ENCODE results near the gene JMJD8. TPM values are rescaled to one million over a fixed set of nuclear protein-coding genes. Genes with fewer than 3 reads are reported as not detected.

JMJD8 gene
- total RNA-seq, 1 donor from 2014 or later: 158 TPM

DNA sequence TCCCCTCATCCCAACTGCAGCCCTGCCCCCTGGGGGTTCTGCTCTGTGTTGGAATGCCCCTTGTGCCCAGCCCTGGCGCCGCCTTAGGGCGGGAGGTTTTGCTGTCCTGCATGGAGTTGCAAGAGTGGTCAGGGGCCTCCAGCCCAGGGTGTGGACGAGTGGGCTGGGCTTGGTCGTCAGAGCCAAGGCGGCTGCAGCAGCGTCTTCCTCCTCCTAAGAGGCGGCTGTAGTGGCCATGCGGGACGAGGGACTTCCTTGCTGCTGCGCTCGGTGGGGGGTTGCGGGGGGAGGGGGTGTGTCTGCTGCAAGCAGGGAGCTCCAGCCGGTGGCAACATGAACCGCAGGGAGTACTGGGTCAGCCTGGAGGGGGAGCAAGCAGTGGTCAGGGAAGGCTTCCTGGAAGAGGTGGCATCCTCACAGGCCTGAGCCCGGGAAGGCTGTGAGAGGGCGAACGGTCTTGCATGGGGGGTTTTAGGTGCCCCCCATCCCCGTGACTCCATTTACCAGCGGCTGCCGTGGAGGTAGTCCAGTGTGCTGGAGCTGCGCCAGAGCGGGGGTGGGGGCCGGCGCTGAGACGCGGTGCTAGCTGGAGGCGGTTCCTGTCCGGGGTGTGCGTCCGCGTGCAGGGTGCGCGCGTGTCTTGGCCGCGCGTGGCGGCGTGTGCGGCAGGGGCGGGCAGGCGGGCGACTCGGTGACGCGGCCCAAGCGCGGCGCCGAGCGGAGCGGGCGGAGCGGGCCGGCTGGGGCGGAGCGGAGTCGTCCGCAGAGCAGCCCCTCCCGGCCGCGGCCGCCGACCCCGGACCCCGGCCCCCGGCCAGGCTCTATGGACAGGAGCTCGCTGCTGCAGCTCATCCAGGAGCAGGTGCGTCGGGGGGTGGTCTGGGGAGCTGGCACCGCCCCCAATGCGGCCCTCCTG lies 8.9 kb downstream of the JMJD8 start, which contains the start of gene RHBDL1:
RHBDL1 (plus strand) TSS at position 704 of the 916 bp plus-strand sequence; CDS start at position 824, 120 bp downstream.
- TF ChIP-seq, protein P1, sequence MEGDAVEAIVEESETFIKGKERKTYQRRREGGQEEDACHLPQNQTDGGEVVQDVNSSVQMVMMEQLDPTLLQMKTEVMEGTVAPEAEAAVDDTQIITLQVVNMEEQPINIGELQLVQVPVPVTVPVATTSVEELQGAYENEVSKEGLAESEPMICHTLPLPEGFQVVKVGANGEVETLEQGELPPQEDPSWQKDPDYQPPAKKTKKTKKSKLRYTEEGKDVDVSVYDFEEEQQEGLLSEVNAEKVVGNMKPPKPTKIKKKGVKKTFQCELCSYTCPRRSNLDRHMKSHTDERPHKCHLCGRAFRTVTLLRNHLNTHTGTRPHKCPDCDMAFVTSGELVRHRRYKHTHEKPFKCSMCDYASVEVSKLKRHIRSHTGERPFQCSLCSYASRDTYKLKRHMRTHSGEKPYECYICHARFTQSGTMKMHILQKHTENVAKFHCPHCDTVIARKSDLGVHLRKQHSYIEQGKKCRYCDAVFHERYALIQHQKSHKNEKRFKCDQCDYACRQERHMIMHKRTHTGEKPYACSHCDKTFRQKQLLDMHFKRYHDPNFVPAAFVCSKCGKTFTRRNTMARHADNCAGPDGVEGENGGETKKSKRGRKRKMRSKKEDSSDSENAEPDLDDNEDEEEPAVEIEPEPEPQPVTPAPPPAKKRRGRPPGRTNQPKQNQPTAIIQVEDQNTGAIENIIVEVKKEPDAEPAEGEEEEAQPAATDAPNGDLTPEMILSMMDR (IDR thresholded peaks at IDR 0.05): no peak
- peaks cover 0 to 7% of the 10 kb centered on the region in 2 donors for H3K4me1 ChIP-seq
- intact Hi-C loops (cut with DNase I): no loop called here

DNA sequence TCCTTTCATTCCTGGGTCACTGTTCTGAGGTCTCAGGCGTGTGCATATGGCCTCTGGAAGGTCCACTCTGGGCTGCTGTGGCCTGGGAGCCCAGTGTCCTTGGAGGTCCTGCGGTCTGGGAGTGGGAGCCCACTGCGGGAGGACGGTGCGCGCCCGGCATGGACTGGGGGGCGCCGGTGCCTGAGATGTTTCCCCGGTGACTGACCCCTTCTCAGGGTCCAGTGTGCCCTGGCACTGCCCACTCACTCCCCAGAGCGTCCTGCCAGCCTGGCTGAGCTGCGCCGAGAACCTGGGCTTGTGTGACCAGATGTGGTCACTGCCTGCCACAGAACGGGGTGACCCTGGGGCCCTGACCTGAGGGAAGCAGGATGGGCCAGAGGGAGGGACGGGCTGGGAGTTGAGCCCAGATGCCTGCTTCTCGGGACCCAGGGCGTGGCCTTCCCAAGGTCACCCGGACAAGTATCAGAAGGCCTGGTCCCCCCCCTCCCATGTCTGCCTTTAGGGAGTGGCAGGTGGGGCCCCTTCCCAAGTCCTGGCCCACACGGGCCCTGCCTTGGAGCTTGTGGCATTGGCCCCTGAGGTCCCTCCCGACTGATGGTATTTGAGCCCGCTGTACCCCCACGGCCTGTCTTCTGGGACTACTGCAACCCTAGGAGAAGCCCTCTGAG lies 9.8 kb downstream of the JMJD8 start:
- H3K4me1 ChIP-seq: peaks cover 0 to 7% of the 10 kb centered on the region in 2 donors
- H3K27ac ChIP-seq: no peak overlapping the region
- H3K36me3 ChIP-seq: peaks cover 44 to 45% of the 10 kb centered on the region in 2 donors
- no peaks in the 10 kb centered on the region for H3K9me3 ChIP-seq
- TF ChIP-seq, protein P1 (IDR thresholded peaks at IDR 0.05): no peak
- H3K4me3 ChIP-seq: no peak overlapping the region
- no peak for DNase-seq (ENCODE audit: low spot score in 2 of 2)
- no peaks in the 10 kb centered on the region for H3K27me3 ChIP-seq
- intact Hi-C loops (cut with DNase I): no loop called here

More for the DNA sequence above, 8.9 kb downstream of the JMJD8 start, which contains the start of gene RHBDL1:
- Histone ChIP-seq H3K4me3 (peak within 1 kb of the TSS; percentile 48 to 56), H3K27ac (no peak within 1 kb of the TSS), H3K36me3 (peaks cover 36% of the 10 kb centered on the region in 2 donors), H3K9me3 (no peaks in the 10 kb centered on the region), H3K27me3 (no peaks in the 10 kb centered on the region)
- DNase-seq (ENCODE audit: low spot score in 2 of 2): no peak

DNA sequence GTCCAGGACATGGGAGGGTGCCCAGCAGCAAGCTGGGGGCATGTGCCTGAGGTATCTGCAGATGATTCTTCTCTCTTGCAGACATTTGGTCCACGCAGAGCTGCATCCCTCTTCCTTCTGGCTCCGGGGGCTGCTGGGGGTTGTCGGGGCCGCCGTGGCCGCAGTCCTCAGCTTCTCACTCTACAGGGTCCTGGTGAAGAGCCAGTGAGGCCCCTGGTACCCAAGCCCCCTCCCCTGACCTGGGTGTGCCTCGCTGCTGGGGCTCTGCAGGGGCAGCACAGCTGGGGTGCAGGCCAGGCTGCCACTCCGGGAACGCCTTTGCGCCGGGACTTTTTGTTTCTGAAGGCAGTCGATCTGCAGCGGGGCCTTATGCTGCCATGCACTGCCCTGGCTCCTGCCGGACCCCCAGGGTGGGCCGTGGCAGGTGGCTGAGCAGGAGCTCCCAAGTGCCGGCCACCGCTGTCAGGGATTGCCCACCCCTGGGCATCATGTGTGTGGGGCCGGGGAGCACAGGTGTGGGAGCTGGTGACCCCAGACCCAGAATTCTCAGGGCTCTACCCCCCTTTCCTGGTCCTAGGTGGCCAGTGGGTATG lies 10.6 kb downstream of the JMJD8 start:
- no peaks in the 10 kb centered on the region for H3K9me3 ChIP-seq
- H3K27me3 ChIP-seq: no peaks in the 10 kb centered on the region
- no peak for DNase-seq (ENCODE audit: low spot score in 2 of 2)
- H3K27ac ChIP-seq: no peak overlapping the region
- no peak overlapping the region for H3K4me3 ChIP-seq
- TF ChIP-seq, protein P1 (IDR thresholded peaks at IDR 0.05): no peak
- intact Hi-C loops (cut with DNase I): no loop called here
- peaks cover 0 to 15% of the 10 kb centered on the region in 2 donors for H3K4me1 ChIP-seq
- H3K36me3 ChIP-seq: peaks cover 45% of the 10 kb centered on the region in 2 donors

DNA sequence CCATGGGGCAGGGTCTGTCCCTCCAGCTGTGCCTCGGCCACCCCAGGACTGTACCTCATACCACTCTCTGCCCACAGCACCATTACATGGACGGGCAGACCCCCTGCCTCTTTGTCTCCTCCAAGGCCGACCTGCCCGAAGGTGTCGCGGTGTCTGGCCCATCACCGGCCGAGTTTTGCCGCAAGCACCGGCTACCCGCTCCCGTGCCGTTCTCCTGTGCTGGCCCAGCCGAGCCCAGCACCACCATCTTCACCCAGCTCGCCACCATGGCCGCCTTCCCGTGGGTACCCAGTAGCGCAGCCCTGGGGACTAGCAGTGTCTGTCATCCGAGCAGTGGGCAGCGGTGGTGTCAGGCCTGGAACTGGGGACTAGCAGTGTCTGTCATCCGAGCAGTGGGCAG lies 11.3 kb downstream of the JMJD8 start:
- H3K9me3 ChIP-seq: no peaks in the 10 kb centered on the region
- peaks cover 0 to 15% of the 10 kb centered on the region in 2 donors for H3K4me1 ChIP-seq
- no peak overlapping the region for H3K27ac ChIP-seq
- DNase-seq (ENCODE audit: low spot score in 2 of 2): no peak
- peaks cover 45% of the 10 kb centered on the region in 2 donors for H3K36me3 ChIP-seq
- H3K4me3 ChIP-seq: no peak overlapping the region
- intact Hi-C loops (cut with DNase I): no loop called here
- TF ChIP-seq, protein P1 (IDR thresholded peaks at IDR 0.05): no peak
- no peaks in the 10 kb centered on the region for H3K27me3 ChIP-seq

DNA sequence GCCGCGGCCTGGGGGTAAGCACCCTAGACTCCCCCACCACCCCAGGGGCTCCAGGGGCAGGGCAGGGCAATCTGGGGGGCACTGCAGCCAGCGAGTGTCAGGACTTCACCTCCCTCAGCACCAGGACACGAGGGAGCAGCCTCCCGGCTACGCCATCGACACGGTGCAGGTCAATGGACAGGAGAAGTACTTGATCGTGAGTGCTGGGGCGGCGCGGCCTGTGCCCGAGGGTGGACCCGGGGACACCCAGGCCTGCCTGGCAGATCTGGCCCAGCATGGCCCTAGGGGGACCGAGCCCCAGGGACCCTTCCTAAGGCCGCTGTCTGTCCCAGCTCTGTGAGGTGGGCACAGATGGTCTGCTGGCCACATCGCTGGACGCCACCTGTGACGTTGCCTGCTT lies 11.8 kb downstream of the JMJD8 start:
- intact Hi-C loops (cut with DNase I): no loop called here
- TF ChIP-seq, protein P1 (IDR thresholded peaks at IDR 0.05): no peak
- Histone ChIP-seq H3K27ac (no peak overlapping the region), H3K36me3 (peaks cover 45% of the 10 kb centered on the region in 2 donors), H3K4me1 (peaks cover 0 to 17% of the 10 kb centered on the region in 2 donors), H3K4me3 (no peak overlapping the region), H3K9me3 (no peaks in the 10 kb centered on the region), H3K27me3 (no peaks in the 10 kb centered on the region)
- DNase-seq (ENCODE audit: low spot score in 2 of 2): no peak
